HepG2 (cell line): ENCODE data around the gene TOP1. TPM values are rescaled to one million over a fixed set of nuclear protein-coding genes. Genes with fewer than 3 reads are reported as not detected.

Experiments used
- JARID2 ChIP-seq: sonication (generic); formaldehyde crosslinking; IDR thresholded peaks from 2 replicates; pipeline ENCODE4 v1.8.1; 2023; ENCODE audit warnings: missing genetic modification reagents, inconsistent platforms; ENCODE audit not compliant: insufficient replicate concordance
- NR2F2 ChIP-seq: IDR thresholded peaks from 2 replicates; pipeline ENCODE4 v1.6.1; 2012; ENCODE audit warnings: low read depth, inconsistent platforms, borderline replicate concordance
- POLR2A ChIP-seq, 2 experiments: IDR thresholded peaks; 2 replicates each; pipeline ENCODE4 v1.6.1; 2011; ENCODE audit warnings: low read depth in 2 of 2, low read length in 2 of 2, mild to moderate bottlenecking in 1 of 2, moderate library complexity in 1 of 2; ENCODE audit not compliant: insufficient read depth in 1 of 2
- SOX13 ChIP-seq, 3 experiments: fragments of 450-650 bp in 1 of 3; sonication (generic) in 1 of 3; formaldehyde crosslinking in 1 of 3; IDR thresholded peaks in 2 of 3; conservative IDR thresholded peaks in 1 of 3; 2 replicates each; pipeline versions ENCODE4 v1.5.0 to v1.6.1; 2016 to 2020; ENCODE audit warnings: antibody characterized with exemption in 1 of 3, mild to moderate bottlenecking in 1 of 3, missing compliant biosample characterization in 1 of 3, missing genetic modification reagents in 1 of 3, moderate library complexity in 1 of 3
- SP2 ChIP-seq: sonication (generic); formaldehyde crosslinking; IDR thresholded peaks from 2 replicates; pipeline ENCODE4 v1.5.1; 2020; ENCODE audit warnings: mild to moderate bottlenecking, missing genetic modification reagents
- ZNF232 ChIP-seq: sonication (generic); formaldehyde crosslinking; IDR thresholded peaks from 2 replicates; pipeline ENCODE4 v1.4.0; 2020; ENCODE audit warnings: missing genetic modification reagents, borderline replicate concordance
- ZNF317 ChIP-seq: sonication (generic); formaldehyde crosslinking; IDR thresholded peaks from 2 replicates; pipeline ENCODE4 v1.5.0; 2020; ENCODE audit warnings: mild to moderate bottlenecking, missing genetic modification reagents
- ZNF7 ChIP-seq: IDR thresholded peaks from 2 replicates; pipeline ENCODE4 v1.6.1; 2016; ENCODE audit warnings: missing biosample characterization, missing genetic modification reagents
- ZNF883 ChIP-seq: sonication (generic); formaldehyde crosslinking; IDR thresholded peaks from 2 replicates; pipeline ENCODE4 v1.5.1; 2020; ENCODE audit warnings: mild to moderate bottlenecking, missing genetic modification reagents; ENCODE audit errors: not compliant biosample characterization
- polyA plus RNA-seq, 8 experiments: library from polyadenylated mRNA; depleted of rRNA in 3 of 8; stranded (reverse) in 7 of 8; unstranded in 1 of 8; fragments of >200 nt; fragmentation: Illumina TruSeq in 4 of 8; extraction: Trizol in 4 of 8; gene quantifications; 2 replicates each; pipeline versions ENCODE4 v1.2.1 to v1.2.3, GENCODE V29; 2011 to 2016; ENCODE audit warnings: low read depth in 4 of 8, missing spikeins in 1 of 8, mixed read lengths in 1 of 8; ENCODE audit not compliant: insufficient read depth in 1 of 8
- total RNA-seq, 5 experiments: library from RNA; depleted of rRNA; stranded (reverse); fragments of >200 nt; fragmentation: Illumina TruSeq; extraction: Trizol; gene quantifications; 2 replicates each; pipeline ENCODE4 v1.2.3, GENCODE V29; 2016; ENCODE audit warnings: low read depth in 1 of 5
- TF ChIP-seq, protein P1 (sequence below): sonication (generic); formaldehyde crosslinking; IDR thresholded peaks from 2 replicates; pipeline ENCODE4 v1.5.1; 2020; ENCODE audit warnings: missing genetic modification reagents, mild to moderate bottlenecking, borderline replicate concordance
- TF ChIP-seq, protein P2 (sequence below): sonication (generic); IDR thresholded peaks from 2 replicates; pipeline ENCODE4 v1.6.1; 2016; ENCODE audit warnings: low read depth, borderline replicate concordance
- TF ChIP-seq, protein P3 (sequence below): sonication (generic); formaldehyde crosslinking; IDR thresholded peaks from 2 replicates; pipeline ENCODE4 v1.8.0; 2022; ENCODE audit warnings: missing genetic modification reagents, mild to moderate bottlenecking, borderline replicate concordance
- TF ChIP-seq, protein P4 (sequence below): sonication (generic); formaldehyde crosslinking; IDR thresholded peaks from 2 replicates; pipeline ENCODE4 v1.4.0; 2020; ENCODE audit warnings: missing genetic modification reagents
- TF ChIP-seq, protein P5 (sequence below): sonication (generic); formaldehyde crosslinking; IDR thresholded peaks from 2 replicates; pipeline ENCODE4 v1.4.0; 2020; ENCODE audit warnings: mild to moderate bottlenecking, missing genetic modification reagents, borderline replicate concordance

The TOP1 gene
- total and polyA plus RNA-seq, 2 of the 13 experiments (the other 11 are each of a cell fraction or from before 2014, with no cell fraction given): 10.2 to 19.4 TPM

DNA sequence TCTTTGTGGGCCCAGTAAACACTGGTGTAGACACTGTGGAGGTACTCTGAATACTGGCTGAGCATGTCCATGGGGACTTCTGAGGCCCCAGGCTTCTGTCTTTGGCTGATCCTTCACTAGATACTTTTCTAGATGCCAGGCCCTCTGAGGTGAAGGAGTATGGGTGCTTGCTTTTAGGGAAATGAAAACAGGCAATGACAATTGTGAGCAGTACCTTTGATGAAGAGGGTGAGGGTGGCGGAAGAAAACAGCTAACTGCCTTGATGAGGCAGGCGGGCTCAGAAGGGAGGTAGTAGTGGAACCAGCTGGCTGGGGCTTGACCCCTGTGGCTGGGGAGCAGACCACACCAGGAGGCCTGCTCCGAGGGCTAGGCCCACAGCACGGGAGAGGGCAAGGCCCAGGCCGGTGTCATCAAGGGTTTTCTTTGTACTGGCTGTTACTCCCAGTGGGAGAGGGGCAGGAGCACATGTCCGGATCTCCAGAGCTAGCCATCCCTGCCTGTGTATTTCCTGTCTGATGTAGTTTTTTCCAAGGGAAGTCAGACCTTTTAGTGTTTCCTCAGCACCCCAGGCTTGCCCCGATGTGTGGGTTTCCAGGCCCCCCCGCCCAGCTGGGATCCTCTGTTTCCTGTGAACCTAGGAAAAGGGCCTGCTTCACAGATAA is 112.7 kb downstream of the TOP1 start (continued):
- TF ChIP-seq, protein P1, sequence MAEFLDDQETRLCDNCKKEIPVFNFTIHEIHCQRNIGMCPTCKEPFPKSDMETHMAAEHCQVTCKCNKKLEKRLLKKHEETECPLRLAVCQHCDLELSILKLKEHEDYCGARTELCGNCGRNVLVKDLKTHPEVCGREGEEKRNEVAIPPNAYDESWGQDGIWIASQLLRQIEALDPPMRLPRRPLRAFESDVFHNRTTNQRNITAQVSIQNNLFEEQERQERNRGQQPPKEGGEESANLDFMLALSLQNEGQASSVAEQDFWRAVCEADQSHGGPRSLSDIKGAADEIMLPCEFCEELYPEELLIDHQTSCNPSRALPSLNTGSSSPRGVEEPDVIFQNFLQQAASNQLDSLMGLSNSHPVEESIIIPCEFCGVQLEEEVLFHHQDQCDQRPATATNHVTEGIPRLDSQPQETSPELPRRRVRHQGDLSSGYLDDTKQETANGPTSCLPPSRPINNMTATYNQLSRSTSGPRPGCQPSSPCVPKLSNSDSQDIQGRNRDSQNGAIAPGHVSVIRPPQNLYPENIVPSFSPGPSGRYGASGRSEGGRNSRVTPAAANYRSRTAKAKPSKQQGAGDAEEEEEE: no peak
- TF ChIP-seq JARID2 (CRISPR knock-in tag) (no peak), ZNF883 (CRISPR knock-in tag) (peak; percentile 16), ZNF7 (CRISPR knock-in tag) (no peak), NR2F2 (0 out of 2 replicates have a peak, but pooled peaks have one; percentile 50), POLR2A (IDR thresholded peaks at IDR 0.05; ENCODE audit: insufficient read depth in 1 of 2, low read depth in 2 of 2, low read length in 2 of 2) (no peak), SP2 (CRISPR knock-in tag) (0 out of 2 replicates have a peak, but pooled peaks have one; percentile 29), SOX13 (IDR thresholded peaks at IDR 0.05) (no peak), SOX13 (CRISPR knock-in tag; conservative IDR thresholded peaks at IDR 0.05 in 1 of 2, IDR thresholded peaks at IDR 0.05 in 1 of 2) (no peak), ZNF232 (CRISPR knock-in tag) (0 out of 2 replicates have a peak, but pooled peaks have one; percentile 15), ZNF317 (CRISPR knock-in tag) (0 out of 2 replicates have a peak, but pooled peaks have one; percentile 40)
- TF ChIP-seq, protein P2, sequence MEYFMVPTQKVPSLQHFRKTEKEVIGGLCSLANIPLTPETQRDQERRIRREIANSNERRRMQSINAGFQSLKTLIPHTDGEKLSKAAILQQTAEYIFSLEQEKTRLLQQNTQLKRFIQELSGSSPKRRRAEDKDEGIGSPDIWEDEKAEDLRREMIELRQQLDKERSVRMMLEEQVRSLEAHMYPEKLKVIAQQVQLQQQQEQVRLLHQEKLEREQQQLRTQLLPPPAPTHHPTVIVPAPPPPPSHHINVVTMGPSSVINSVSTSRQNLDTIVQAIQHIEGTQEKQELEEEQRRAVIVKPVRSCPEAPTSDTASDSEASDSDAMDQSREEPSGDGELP: peak; percentile 65; the same call in 1 of the 2 replicates
- TF ChIP-seq, protein P3, sequence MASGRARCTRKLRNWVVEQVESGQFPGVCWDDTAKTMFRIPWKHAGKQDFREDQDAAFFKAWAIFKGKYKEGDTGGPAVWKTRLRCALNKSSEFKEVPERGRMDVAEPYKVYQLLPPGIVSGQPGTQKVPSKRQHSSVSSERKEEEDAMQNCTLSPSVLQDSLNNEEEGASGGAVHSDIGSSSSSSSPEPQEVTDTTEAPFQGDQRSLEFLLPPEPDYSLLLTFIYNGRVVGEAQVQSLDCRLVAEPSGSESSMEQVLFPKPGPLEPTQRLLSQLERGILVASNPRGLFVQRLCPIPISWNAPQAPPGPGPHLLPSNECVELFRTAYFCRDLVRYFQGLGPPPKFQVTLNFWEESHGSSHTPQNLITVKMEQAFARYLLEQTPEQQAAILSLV (CRISPR knock-in tag): no peak
- TF ChIP-seq, protein P4, sequence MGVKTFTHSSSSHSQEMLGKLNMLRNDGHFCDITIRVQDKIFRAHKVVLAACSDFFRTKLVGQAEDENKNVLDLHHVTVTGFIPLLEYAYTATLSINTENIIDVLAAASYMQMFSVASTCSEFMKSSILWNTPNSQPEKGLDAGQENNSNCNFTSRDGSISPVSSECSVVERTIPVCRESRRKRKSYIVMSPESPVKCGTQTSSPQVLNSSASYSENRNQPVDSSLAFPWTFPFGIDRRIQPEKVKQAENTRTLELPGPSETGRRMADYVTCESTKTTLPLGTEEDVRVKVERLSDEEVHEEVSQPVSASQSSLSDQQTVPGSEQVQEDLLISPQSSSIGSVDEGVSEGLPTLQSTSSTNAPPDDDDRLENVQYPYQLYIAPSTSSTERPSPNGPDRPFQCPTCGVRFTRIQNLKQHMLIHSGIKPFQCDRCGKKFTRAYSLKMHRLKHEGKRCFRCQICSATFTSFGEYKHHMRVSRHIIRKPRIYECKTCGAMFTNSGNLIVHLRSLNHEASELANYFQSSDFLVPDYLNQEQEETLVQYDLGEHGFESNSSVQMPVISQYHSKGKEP (CRISPR knock-in tag): no peak
- TF ChIP-seq, protein P5, sequence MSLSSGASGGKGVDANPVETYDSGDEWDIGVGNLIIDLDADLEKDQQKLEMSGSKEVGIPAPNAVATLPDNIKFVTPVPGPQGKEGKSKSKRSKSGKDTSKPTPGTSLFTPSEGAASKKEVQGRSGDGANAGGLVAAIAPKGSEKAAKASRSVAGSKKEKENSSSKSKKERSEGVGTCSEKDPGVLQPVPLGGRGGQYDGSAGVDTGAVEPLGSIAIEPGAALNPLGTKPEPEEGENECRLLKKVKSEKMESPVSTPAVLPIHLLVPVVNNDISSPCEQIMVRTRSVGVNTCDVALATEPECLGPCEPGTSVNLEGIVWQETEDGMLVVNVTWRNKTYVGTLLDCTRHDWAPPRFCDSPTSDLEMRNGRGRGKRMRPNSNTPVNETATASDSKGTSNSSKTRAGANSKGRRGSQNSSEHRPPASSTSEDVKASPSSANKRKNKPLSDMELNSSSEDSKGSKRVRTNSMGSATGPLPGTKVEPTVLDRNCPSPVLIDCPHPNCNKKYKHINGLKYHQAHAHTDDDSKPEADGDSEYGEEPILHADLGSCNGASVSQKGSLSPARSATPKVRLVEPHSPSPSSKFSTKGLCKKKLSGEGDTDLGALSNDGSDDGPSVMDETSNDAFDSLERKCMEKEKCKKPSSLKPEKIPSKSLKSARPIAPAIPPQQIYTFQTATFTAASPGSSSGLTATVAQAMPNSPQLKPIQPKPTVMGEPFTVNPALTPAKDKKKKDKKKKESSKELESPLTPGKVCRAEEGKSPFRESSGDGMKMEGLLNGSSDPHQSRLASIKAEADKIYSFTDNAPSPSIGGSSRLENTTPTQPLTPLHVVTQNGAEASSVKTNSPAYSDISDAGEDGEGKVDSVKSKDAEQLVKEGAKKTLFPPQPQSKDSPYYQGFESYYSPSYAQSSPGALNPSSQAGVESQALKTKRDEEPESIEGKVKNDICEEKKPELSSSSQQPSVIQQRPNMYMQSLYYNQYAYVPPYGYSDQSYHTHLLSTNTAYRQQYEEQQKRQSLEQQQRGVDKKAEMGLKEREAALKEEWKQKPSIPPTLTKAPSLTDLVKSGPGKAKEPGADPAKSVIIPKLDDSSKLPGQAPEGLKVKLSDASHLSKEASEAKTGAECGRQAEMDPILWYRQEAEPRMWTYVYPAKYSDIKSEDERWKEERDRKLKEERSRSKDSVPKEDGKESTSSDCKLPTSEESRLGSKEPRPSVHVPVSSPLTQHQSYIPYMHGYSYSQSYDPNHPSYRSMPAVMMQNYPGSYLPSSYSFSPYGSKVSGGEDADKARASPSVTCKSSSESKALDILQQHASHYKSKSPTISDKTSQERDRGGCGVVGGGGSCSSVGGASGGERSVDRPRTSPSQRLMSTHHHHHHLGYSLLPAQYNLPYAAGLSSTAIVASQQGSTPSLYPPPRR (CRISPR knock-in tag): peak; percentile 39; the same call in 1 of the 2 replicates
